Left cardiac atrium (tissue), 4 donors: Measurements from ENCODE around the gene PNLDC1. TPM values are rescaled to one million over a fixed set of nuclear protein-coding genes. Genes with fewer than 3 reads are reported as not detected.
"Not testable (repeated sequence)": the region's sequence is repeated elsewhere in the genome, so short reads cannot be mapped to it uniquely, and the experiment has no call there.

ENCODE experiments used
- ATAC-seq, 2 donors: fragments of 200-7000 bp; cut with Tn5 transposase; one replicate each; pipeline ENCODE4 v1.9.1; 2020; ENCODE audit warnings: mild to moderate bottlenecking in 2 of 2, moderate library complexity in 2 of 2
- DNase-seq: peaks from one replicate; pipeline ENCODE4 v3.0.0-alpha.2; 2020
- intact Hi-C, 2 donors: fragments of 100-400 bp; cut with DNase I; formaldehyde crosslinking; loops; one replicate each; pipeline versions ENCODE4 v1.14.1 to v1.15.1; 2022 to 2023
- total RNA-seq, 2 donors: library from RNA; stranded (reverse); fragmentation: NEBNext Ultra II Directional; extraction: Animal tissue kit (Norgen Biotek cat#: 25700); gene quantifications; one replicate each; pipeline ENCODE4 v1.2.1, GENCODE V29; 2021
- donor health status: DM: no; HTN: yes; CAD: no.
- donor health status: DM: no; HTN: yes; CAD: no; lungs with severe emphysema.
- donor health status: DM: yes; HTN: yes; CAD: no.
- donor health status: Dilated cardiomyopathy.

Gene PNLDC1
- total RNA-seq, 2 donors from 2014 or later, result 0.47 TPM; not detected in 1

GRCh38 chr6:159813781-159814180 lies 13.7 kb downstream of the PNLDC1 start:
- intact Hi-C loops, result no loop called here
- no peak for ATAC-seq
- no peak for DNase-seq

GRCh38 chr6:159815410-159815809 lies 15.3 kb downstream of the PNLDC1 start:
- ATAC-seq, result no peak

GRCh38 chr6:159816775-159817174 lies 16.7 kb downstream of the PNLDC1 start:
- DNase-seq, intact Hi-C loops, ATAC-seq: not testable (repeated sequence)

More at GRCh38 chr6:159815410-159815809, 15.3 kb downstream of the PNLDC1 start:
- intact Hi-C loops, result no loop called here
- DNase-seq, result no peak

GRCh38 chr6:159817951-159818739 lies 18.1 kb downstream of the PNLDC1 start:
- intact Hi-C loops, result no loop called here
- DNase-seq (no peak), ATAC-seq (no peak)

GRCh38 chr6:159819098-159819497 lies 19.0 kb downstream of the PNLDC1 start:
- ATAC-seq (no peak), DNase-seq (no peak)
- intact Hi-C loops, result no loop called here

- DNase-seq (no peak), ATAC-seq (peak in 1 of 2 donors; percentile 21)
- intact Hi-C loops, result no loop called here
These were observed 20.0 kb downstream of the PNLDC1 start for GRCh38 chr6:159819932-159820640.

- intact Hi-C loops, result no loop called here
- no peak for DNase-seq
These were observed 21.0 kb downstream of the PNLDC1 start for GRCh38 chr6:159821122-159821521.

GRCh38 chr6:159821726-159822125 lies 21.6 kb downstream of the PNLDC1 start:
- no peak for ATAC-seq
- DNase-seq, result no peak

More at GRCh38 chr6:159821122-159821521, 21.0 kb downstream of the PNLDC1 start:
- ATAC-seq, result no peak

GRCh38 chr6:159823953-159824352 lies 23.9 kb downstream of the PNLDC1 start:
- intact Hi-C loops, result no loop called here
- ATAC-seq, result no peak
- DNase-seq, result no peak

More at GRCh38 chr6:159821726-159822125, 21.6 kb downstream of the PNLDC1 start:
- intact Hi-C loops, result no loop called here

GRCh38 chr6:159824690-159825089 lies 24.6 kb downstream of the PNLDC1 start:
- intact Hi-C loops, ATAC-seq, DNase-seq: not testable (repeated sequence)

- intact Hi-C loops, result no loop called here
- no peak for ATAC-seq
- DNase-seq, result no peak
These were observed 25.9 kb downstream of the PNLDC1 start for GRCh38 chr6:159826004-159826403.

GRCh38 chr6:159826968-159827647 lies 27.0 kb downstream of the PNLDC1 start:
- intact Hi-C loops, result no loop called here
- ATAC-seq, result no peak
- no peak for DNase-seq

- ATAC-seq (no peak), DNase-seq (no peak)
- intact Hi-C loops, result no loop called here
These were observed 28.0 kb downstream of the PNLDC1 start for GRCh38 chr6:159828074-159828473.

- ATAC-seq (no peak), DNase-seq (no peak)
- intact Hi-C loops, result no loop called here
These were observed 29.4 kb downstream of the PNLDC1 start for GRCh38 chr6:159829526-159829925.

- no peak for ATAC-seq
- intact Hi-C loops, result no loop called here
- no peak for DNase-seq
These were observed 30.7 kb downstream of the PNLDC1 start for GRCh38 chr6:159830501-159831372.

- DNase-seq (no peak), ATAC-seq (no peak)
- intact Hi-C loops, result no loop called here
These were observed 31.2 kb downstream of the PNLDC1 start for GRCh38 chr6:159831373-159831679.

GRCh38 chr6:159832946-159833345 lies 32.9 kb downstream of the PNLDC1 start:
- peak in 1 of 2 donors; percentile 9 for ATAC-seq
- intact Hi-C loops, result no loop called here
- no peak for DNase-seq

GRCh38 chr6:159833556-159833955 lies 33.5 kb downstream of the PNLDC1 start:
- intact Hi-C loops, result no loop called here
- DNase-seq, result no peak
- ATAC-seq, result no peak

GRCh38 chr6:159833997-159834603 lies 34.0 kb downstream of the PNLDC1 start:
- no peak for ATAC-seq
- no peak for DNase-seq
- intact Hi-C loops, result no loop called here
